Right renal cortex interstitium (tissue), 3 donors: ENCODE data around the gene RNASEL. TPM values are rescaled to one million over a fixed set of nuclear protein-coding genes. Genes with fewer than 3 reads are reported as not detected.
A peak's percentile ranks its signal among the peaks of the same experiment; 100 is the strongest.
"Not testable (repeated sequence)": the region's sequence is repeated elsewhere in the genome, so short reads cannot be mapped to it uniquely, and the experiment has no call there.

Experiments
- DNase-seq, 3 donors: peaks; one replicate each; pipeline ENCODE4 v3.0.0-alpha.2; 2013; ENCODE audit warnings: low read depth in 3 of 3, low spot score in 2 of 3
- polyA plus RNA-seq, 3 donors: library from polyadenylated mRNA; unstranded; fragments of 120-200 nt; gene quantifications; one replicate each; pipeline ENCODE4 v1.2.1, GENCODE V29; 2013; ENCODE audit not compliant: insufficient read length in 3 of 3

RNASEL gene, protein sequence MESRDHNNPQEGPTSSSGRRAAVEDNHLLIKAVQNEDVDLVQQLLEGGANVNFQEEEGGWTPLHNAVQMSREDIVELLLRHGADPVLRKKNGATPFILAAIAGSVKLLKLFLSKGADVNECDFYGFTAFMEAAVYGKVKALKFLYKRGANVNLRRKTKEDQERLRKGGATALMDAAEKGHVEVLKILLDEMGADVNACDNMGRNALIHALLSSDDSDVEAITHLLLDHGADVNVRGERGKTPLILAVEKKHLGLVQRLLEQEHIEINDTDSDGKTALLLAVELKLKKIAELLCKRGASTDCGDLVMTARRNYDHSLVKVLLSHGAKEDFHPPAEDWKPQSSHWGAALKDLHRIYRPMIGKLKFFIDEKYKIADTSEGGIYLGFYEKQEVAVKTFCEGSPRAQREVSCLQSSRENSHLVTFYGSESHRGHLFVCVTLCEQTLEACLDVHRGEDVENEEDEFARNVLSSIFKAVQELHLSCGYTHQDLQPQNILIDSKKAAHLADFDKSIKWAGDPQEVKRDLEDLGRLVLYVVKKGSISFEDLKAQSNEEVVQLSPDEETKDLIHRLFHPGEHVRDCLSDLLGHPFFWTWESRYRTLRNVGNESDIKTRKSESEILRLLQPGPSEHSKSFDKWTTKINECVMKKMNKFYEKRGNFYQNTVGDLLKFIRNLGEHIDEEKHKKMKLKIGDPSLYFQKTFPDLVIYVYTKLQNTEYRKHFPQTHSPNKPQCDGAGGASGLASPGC
- 10 to 100 TPM; 10.7 to 13.5 (median 10.7) TPM for polyA plus RNA-seq

GRCh38 chr1:182588500-182589396, at the start of gene RNASEL:
Gene RNASEL, minus strand, starts transcription at chr1:182589256. Its CDS starts 2,450 bp downstream, at chr1:182586806.
- DNase-seq = peak in 2 of 3 donors; percentile 60 to 63

DNA sequence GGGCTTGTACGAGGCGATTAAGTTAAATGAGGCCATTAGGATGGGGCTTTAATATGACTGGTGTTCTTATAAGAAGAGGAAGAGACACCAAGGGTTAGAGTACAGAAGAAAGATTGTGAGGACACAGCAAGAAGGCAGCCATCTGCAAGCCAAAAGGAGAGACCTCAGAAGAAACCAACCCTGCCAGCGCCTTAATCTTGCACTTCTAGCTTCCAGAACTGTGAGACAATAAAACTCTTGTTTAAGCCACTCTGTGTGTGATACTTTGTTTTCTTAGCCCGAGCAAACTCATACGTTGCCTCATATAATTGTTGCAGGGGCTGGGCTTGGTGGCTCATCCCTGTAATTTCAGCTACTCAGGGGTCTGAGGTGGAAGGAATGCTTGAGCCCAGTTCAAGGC, 48.7 kb upstream of the RNASEL start:
- DNase-seq = no peak

GRCh38 chr1:182635871-182636270, 46.8 kb upstream of the RNASEL start:
- DNase-seq = no peak

- no peak for DNase-seq
These were observed 45.4 kb upstream of the RNASEL start for GRCh38 chr1:182634306-182635072.

- no peak for DNase-seq
These were observed 44.7 kb upstream of the RNASEL start for GRCh38 chr1:182633657-182634281.

- no peak for DNase-seq
These were observed 44.0 kb upstream of the RNASEL start for GRCh38 chr1:182633031-182633430.

DNA sequence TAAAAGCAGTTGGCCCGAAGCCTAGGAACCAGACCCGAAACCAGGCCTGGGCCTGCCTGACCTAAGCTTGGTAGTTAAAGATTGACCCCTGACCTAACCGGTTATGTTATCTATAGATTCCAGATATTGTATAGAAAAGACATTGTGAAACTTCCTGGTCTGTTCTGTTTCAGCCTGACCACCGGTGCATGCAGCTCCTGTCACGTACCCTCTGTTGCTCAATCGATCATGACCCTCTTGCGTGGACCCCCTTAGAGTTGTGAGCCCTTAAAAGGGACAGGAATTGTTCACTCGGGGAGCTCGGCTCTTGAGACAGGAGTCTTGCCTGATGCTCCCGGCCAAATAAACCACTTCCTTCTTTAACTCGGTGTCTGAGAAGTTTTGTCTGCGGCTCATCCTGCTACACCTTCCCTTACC, 43.4 kb upstream of the RNASEL start:
- not testable (repeated sequence) for DNase-seq

GRCh38 chr1:182631954-182632353, 42.9 kb upstream of the RNASEL start:
- DNase-seq = no peak

GRCh38 chr1:182631053-182631677, 42.1 kb upstream of the RNASEL start:
- no peak for DNase-seq

- DNase-seq = no peak
These were observed 41.5 kb upstream of the RNASEL start for GRCh38 chr1:182630586-182630985.

DNA sequence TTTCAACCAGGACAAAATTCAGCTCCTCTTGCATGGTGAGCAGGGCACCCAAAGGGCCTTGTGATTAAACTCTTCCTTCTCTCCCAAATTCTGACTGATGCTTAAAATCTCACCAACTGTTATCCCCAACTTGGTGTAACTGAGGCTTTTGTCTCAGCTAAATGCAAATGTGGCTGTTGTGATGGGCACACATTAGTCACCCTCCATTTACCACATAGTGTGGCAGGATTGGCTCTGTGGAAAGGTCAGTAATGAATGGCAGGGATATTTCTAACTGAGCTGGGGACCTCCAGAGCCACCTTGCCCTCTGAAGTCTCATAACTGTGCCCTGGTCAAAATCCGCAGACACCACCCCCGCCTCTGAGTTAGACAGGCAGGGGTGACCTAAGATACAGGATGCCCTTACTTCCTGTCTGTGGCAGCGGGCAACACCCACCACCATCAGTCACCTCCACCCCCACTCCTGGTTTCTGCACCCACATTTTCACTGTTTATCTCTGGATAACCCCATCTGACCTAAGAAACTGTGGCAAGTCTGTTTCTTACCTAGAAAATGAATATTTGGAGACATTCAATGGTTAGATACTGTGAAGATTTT, 40.5 kb upstream of the RNASEL start:
- no peak for DNase-seq

DNA sequence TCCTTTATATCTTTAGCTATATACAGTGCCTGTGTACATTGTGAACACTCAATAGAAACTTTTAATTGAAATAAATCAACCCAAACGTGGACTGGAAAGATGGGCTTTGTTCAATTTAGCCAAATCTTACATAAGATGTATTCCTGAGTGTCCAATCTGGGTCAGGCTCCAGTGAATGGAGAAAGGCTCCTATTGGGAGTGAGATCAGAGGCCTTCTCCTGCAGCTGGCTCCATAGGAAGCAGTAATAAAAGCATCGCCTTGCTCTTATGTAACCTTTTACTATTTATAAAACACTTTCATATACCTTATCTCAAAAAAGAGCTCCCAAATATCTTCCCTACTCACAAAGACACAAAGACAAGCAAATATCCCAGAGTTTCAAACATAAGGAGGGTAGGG, 40.0 kb upstream of the RNASEL start:
- no peak for DNase-seq

- DNase-seq = no peak
These were observed 39.6 kb upstream of the RNASEL start for GRCh38 chr1:182628657-182629056.

DNA sequence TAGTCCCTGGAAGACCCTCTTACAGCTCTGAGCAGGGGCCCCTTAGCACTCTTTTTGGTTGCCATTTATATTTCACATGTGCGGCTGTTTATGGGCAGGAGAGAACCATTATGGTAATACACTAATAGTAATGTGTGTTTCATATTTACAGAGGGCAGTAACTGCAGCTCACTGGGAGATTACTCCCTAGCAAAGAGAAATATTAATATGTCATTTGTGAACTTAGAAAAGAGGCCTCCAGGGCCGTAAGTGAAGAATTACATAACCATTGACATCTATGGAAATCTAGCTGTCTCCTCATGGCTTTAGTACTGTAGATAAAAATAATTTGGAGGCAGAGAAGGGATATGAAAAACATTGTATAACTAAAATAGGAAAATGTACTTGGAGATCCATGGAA, 38.6 kb upstream of the RNASEL start:
- DNase-seq = no peak

- DNase-seq = no peak
These were observed 37.5 kb upstream of the RNASEL start for GRCh38 chr1:182626527-182626926.

DNA sequence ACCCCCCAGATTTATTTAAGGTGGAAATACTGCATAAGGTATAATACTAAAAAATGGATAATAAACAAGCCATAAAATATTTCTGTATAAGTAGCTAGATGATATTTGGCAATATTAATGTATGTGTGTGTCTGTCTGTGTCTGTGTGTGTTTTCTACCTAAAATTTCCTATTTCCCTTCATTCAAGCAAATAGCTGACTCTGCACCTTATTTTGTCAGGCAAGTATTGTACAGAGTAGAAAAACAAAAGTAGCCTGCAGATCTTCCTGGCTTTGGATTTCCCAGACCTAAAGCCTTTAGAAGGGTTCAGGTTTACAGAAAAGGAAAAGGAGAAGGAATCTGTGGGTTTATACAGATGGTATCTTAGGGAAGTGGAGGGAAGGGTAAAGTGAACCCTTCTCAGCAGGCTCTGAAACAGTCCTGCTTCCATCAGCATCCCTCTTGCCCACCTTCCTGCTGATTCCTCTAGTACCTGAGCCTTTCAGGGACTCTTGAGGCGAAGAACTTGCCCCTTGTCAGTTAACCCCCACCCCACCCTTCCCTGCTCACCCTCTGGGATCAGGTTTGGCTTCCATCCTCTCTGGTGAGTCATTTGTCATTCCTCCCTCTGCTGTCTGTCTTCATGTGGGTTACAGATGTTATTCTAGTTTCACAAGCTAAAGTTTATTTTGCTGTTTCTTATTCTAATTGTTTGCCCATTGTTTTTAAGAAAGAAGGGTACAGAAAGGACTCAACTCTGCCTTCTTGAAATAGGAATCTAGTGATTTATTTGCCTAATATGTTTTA, 36.9 kb upstream of the RNASEL start:
- DNase-seq = no peak

DNA sequence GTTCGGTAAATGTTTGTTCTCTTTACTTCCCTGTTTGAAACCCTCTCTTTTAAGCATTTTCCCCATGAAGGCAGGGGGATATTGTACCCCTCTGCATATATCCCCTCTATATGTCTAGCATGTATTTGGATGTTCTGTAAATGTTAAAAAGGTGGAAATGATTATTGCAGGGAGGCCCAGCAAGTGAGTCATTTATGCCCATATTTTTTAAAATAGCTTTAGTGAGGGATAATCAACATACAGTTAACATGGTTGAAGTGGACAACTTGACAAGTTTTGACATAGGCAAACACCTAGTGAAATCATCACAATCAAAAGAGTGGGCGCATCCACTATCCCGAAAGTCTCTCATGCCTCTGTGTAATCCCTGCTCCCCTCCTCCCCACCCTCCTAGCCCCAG, 36.0 kb upstream of the RNASEL start:
- no peak for DNase-seq

DNA sequence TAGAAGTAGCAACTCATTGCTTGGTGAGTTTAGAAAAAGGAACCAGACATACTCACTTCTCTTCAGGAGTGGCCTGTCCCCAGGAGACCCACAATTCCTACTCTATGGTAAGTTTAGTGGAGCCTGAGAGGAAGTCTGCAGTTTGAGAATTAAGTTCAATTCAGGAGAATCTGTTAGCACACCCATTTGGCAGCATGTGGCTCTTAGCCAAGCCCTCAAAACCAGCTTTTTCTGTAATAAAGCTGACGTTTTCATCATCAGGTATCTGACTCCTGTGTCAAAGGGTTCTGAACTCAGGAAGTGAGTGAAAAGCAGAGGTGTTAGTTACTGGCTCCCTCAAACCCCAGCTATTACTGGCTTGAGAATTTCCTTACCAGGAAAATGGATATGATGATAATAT, 35.5 kb upstream of the RNASEL start:
- no peak for DNase-seq
